CD4-positive, alpha-beta T cell (primary cell): Measurements from ENCODE around the gene PCDH12. TPM values are rescaled to one million over a fixed set of nuclear protein-coding genes. Genes with fewer than 3 reads are reported as not detected.

Source experiments
- ATAC-seq: fragments of 200-7000 bp; cut with Tn5 transposase; one replicate; pipeline ENCODE4 v1.10.0; 2022; ENCODE audit warnings: mild to moderate bottlenecking; ENCODE audit not compliant: poor library complexity
- CTCF ChIA-PET: fragments of 350-600 bp; sonication (Branson Sonifier 250); formaldehyde crosslinking; loops from one replicate; lab custom pipeline; 2021; ENCODE audit warnings: antibody characterized with exemption, inconsistent platforms; lab: Charles Lee
- POLR2A ChIA-PET: fragments of 350-600 bp; sonication (Branson Sonifier 250); formaldehyde crosslinking; loops from one replicate; lab custom pipeline; 2021; ENCODE audit warnings: antibody characterized with exemption, inconsistent platforms; lab: Charles Lee
- DNase-seq, 14 experiments: peaks; one replicate each; pipeline ENCODE4 v3.0.0-alpha.2; 2013 to 2020; ENCODE audit warnings: mixed read lengths in 2 of 14
- H3K27ac ChIP-seq, 2 donors: one replicate each; pipeline versions ENCODE4 v1.5.1 to v1.7.0; 2013; ENCODE audit warnings: low read length in 2 of 2, low read depth in 1 of 2, mild to moderate bottlenecking in 1 of 2
- H3K27me3 ChIP-seq, 2 experiments: 1 replicate in 1 of 2; 2 replicates in 1 of 2; pipeline versions ENCODE4 v1.6.1 to v1.7.0; 2013; ENCODE audit warnings: low read length in 2 of 2, control low read depth in 1 of 2, mild to moderate bottlenecking in 1 of 2, moderate library complexity in 1 of 2; ENCODE audit not compliant: insufficient read depth in 2 of 2, control insufficient read depth in 1 of 2
- H3K36me3 ChIP-seq: one replicate; pipeline ENCODE4 v1.6.1; 2013; ENCODE audit warnings: low read length, control low read depth; ENCODE audit not compliant: insufficient read depth
- H3K4me1 ChIP-seq: one replicate; pipeline ENCODE4 v1.6.1; 2013; ENCODE audit warnings: low read length, control low read depth; ENCODE audit not compliant: insufficient read depth
- H3K4me3 ChIP-seq: one replicate; pipeline ENCODE4 v1.5.1; 2013; ENCODE audit warnings: mild to moderate bottlenecking, low read length, moderate library complexity
- H3K9me3 ChIP-seq, 2 experiments: 1 replicate in 1 of 2; 2 replicates in 1 of 2; pipeline versions ENCODE4 v1.6.1 to v1.7.0; 2013; ENCODE audit warnings: low read length in 2 of 2, mild to moderate bottlenecking in 2 of 2, control low read depth in 1 of 2, moderate library complexity in 1 of 2; ENCODE audit not compliant: control insufficient read depth in 1 of 2, insufficient read depth in 1 of 2
- H3K27ac Mint-ChIP-seq: one replicate; pipeline ENCODE4 v1.8.0; 2020; ENCODE audit warnings: mixed read lengths
- H3K27me3 Mint-ChIP-seq: one replicate; pipeline ENCODE4 v1.8.0; 2021; ENCODE audit warnings: mixed read lengths
- H3K36me3 Mint-ChIP-seq: one replicate; pipeline ENCODE4 v1.8.0; 2021; ENCODE audit warnings: low read depth, mixed read lengths
- H3K4me1 Mint-ChIP-seq: one replicate; pipeline ENCODE4 v1.8.0; 2021; ENCODE audit warnings: low read depth, mixed read lengths
- H3K4me3 Mint-ChIP-seq: one replicate; pipeline ENCODE4 v1.8.0; 2020; ENCODE audit warnings: mild to moderate bottlenecking, mixed read lengths
- H3K9me3 Mint-ChIP-seq: one replicate; pipeline ENCODE4 v1.8.0; 2020; ENCODE audit warnings: mixed read lengths
- CTCF ChIP-seq: fragments of 200-600 bp; IDR thresholded peaks from one replicate; pipeline ENCODE4 v1.8.0; 2022; ENCODE audit warnings: antibody characterized with exemption, mild to moderate bottlenecking
- intact Hi-C, 2 experiments: fragments of 100-400 bp; cut with DNase I in 1 of 2; cut with micrococcal nuclease in 1 of 2; formaldehyde crosslinking; loops; one replicate each; pipeline versions ENCODE4 v1.15.1 to v1.9.0; 2023 to 2025; cut with DNase I, micrococcal nuclease
- total RNA-seq, 174 experiments: library from RNA in 2 of 174; stranded (reverse) in 2 of 174; gene quantifications; one replicate each; pipeline ENCODE4 v1.2.3 and lab custom pipeline; 2021 to 2026

Gene PCDH12
- total RNA-seq, 2 experiments from 2014 or later: not detected

- H3K9me3 Mint-ChIP-seq: no peaks in the 10 kb centered on the region
- intact Hi-C loops: no loop called here
- H3K36me3 Mint-ChIP-seq: no peaks in the 10 kb centered on the region
- POLR2A ChIA-PET: interaction anchor here (1.4 kb wide), 1 partner anchor 9 kb away, joined by 3 read pairs; no protein-coding TSS in a partner anchor
- CTCF ChIA-PET: no interaction called here
- Histone ChIP-seq H3K9me3 (no peaks in the 10 kb centered on the region), H3K36me3 (no peaks in the 10 kb centered on the region), H3K27me3 (peaks cover 0 to 4% of the 10 kb centered on the region in 2 experiments), H3K4me1 (no peaks in the 10 kb centered on the region), H3K27ac (no peak overlapping the region), H3K4me3 (no peak overlapping the region)
- no peaks in the 10 kb centered on the region for H3K4me1 Mint-ChIP-seq
- ATAC-seq: no peak
- no peak overlapping the region for H3K4me3 Mint-ChIP-seq
- no peak for TF ChIP-seq CTCF
- no peak for DNase-seq
- peaks cover 28% of the 10 kb centered on the region for H3K27me3 Mint-ChIP-seq
- H3K27ac Mint-ChIP-seq: no peak overlapping the region
Measured at GRCh38 chr5:141904551-141904950, 53.5 kb downstream of the PCDH12 start.

- no peak overlapping the region for H3K27ac ChIP-seq
- Mint-ChIP-seq H3K4me1 (no peaks in the 10 kb centered on the region), H3K27ac (no peak overlapping the region), H3K36me3 (no peaks in the 10 kb centered on the region), H3K9me3 (no peaks in the 10 kb centered on the region), H3K27me3 (peaks cover 28% of the 10 kb centered on the region), H3K4me3 (no peak overlapping the region)
- ChIA-PET POLR2A (no interaction called here), CTCF (no interaction called here)
- intact Hi-C loops: no loop called here
- peaks cover 0 to 4% of the 10 kb centered on the region in 2 experiments for H3K27me3 ChIP-seq
- DNase-seq: peak in 1 of 14 experiments; percentile 6
- no peaks in the 10 kb centered on the region for H3K9me3 ChIP-seq
- H3K4me1 ChIP-seq: no peaks in the 10 kb centered on the region
- no peak overlapping the region for H3K4me3 ChIP-seq
- no peak for ATAC-seq
- no peak for TF ChIP-seq CTCF
- no peaks in the 10 kb centered on the region for H3K36me3 ChIP-seq
Measured at GRCh38 chr5:141903261-141903660, 54.7 kb downstream of the PCDH12 start.

GRCh38 chr5:141902015-141902814, 55.8 kb downstream of the PCDH12 start:
- no peaks in the 10 kb centered on the region for H3K9me3 ChIP-seq
- no peak for TF ChIP-seq CTCF
- no peaks in the 10 kb centered on the region for H3K4me1 ChIP-seq
- Mint-ChIP-seq H3K27ac (no peak overlapping the region), H3K36me3 (no peaks in the 10 kb centered on the region), H3K4me1 (no peaks in the 10 kb centered on the region), H3K27me3 (peaks cover 29% of the 10 kb centered on the region), H3K4me3 (no peak overlapping the region), H3K9me3 (no peaks in the 10 kb centered on the region)
- DNase-seq (no peak), ATAC-seq (no peak)
- H3K36me3 ChIP-seq: no peaks in the 10 kb centered on the region
- ChIA-PET POLR2A (no interaction called here), CTCF (no interaction called here)
- intact Hi-C loops: no loop called here
- H3K27me3 ChIP-seq: peaks cover 0 to 4% of the 10 kb centered on the region in 2 experiments
- no peak overlapping the region for H3K4me3 ChIP-seq
- H3K27ac ChIP-seq: no peak overlapping the region
